Limb (tissue), 2 donors: ENCODE measurements around the gene PDIA6.

Experiments
- DNase-seq, 2 donors: peaks; one replicate each; pipeline ENCODE4 v3.0.0-alpha.2; 2016; ENCODE audit errors: extremely low spot score in 2 of 2

The PDIA6 gene

GRCh38 chr2:10812362-10813162, at the start of gene PDIA6:
TSS of gene PDIA6 (minus strand) at chr2:10812785. CDS start at chr2:10812696, 89 bp downstream.
- DNase-seq: peak; percentile 96 to 99

- no peak for DNase-seq
Measured at GRCh38 chr2:10862330-10862729, 49.7 kb upstream of the PDIA6 start.

GRCh38 chr2:10861765-10862164, 49.2 kb upstream of the PDIA6 start:
- no peak for DNase-seq

GRCh38 chr2:10860814-10861325, 48.3 kb upstream of the PDIA6 start:
- DNase-seq: no peak

GRCh38 chr2:10860081-10860813, 47.7 kb upstream of the PDIA6 start:
- no peak for DNase-seq

- no peak for DNase-seq
Measured at GRCh38 chr2:10859278-10859677, 46.7 kb upstream of the PDIA6 start.

- no peak for DNase-seq
Measured at GRCh38 chr2:10848541-10848940, 36.0 kb upstream of the PDIA6 start.

- DNase-seq: no peak
Measured at GRCh38 chr2:10847008-10847407, 34.4 kb upstream of the PDIA6 start.

- DNase-seq: no peak
Measured at GRCh38 chr2:10846110-10846861, 33.7 kb upstream of the PDIA6 start.

- no peak for DNase-seq
Measured at GRCh38 chr2:10845640-10846039, 33.1 kb upstream of the PDIA6 start.

- peak; percentile 30 to 51 for DNase-seq
Measured at GRCh38 chr2:10844097-10844496, 31.5 kb upstream of the PDIA6 start.

- DNase-seq: no peak
Measured at GRCh38 chr2:10842506-10842905, 29.9 kb upstream of the PDIA6 start.

GRCh38 chr2:10841547-10842219, 29.1 kb upstream of the PDIA6 start:
- no peak for DNase-seq

- peak in 1 of 2 donors; percentile 65 for DNase-seq
Measured at GRCh38 chr2:10839813-10840212, 27.2 kb upstream of the PDIA6 start.

- DNase-seq: no peak
Measured at GRCh38 chr2:10838734-10839133, 26.1 kb upstream of the PDIA6 start.

- DNase-seq: no peak
Measured at GRCh38 chr2:10837298-10838266, 25.0 kb upstream of the PDIA6 start.

GRCh38 chr2:10835052-10835970, 22.7 kb upstream of the PDIA6 start:
- peak; percentile 31 to 80 for DNase-seq

- no peak for DNase-seq
Measured at GRCh38 chr2:10834068-10834655, 21.6 kb upstream of the PDIA6 start.

- DNase-seq: no peak
Measured at GRCh38 chr2:10833021-10833420, 20.4 kb upstream of the PDIA6 start.
